Measurements from ENCODE around the gene PSMC2.
A peak's percentile ranks its signal among the peaks of the same experiment; 100 is the strongest.

DNA sequence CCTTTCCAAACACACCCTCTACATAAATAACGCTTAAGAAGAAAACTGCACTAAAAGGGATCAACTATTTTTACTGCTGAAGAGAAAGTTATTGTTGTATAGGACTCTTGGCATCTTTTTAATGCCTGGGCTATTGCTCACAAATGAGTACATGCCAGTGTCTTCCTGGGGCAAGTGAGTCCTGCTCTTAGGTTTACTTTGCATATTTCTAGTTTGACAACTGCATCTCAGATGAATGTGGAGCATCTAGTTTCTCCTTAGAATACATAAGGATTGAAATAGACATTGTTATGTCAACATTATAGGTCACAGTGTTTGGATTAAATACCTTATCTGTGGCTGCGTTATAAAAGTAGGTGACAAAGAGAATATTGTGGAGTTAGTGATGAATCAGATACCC lies 44.5 kb downstream of the PSMC2 start:
- TF ChIP-seq CTCF (IDR thresholded peaks at IDR 0.05), result no peak
- TF ChIP-seq EP300 (IDR thresholded peaks at IDR 0.05), result no peak
- peak in 1 of 3 donors; percentile 29 for TF ChIP-seq POLR2AphosphoS5 (IDR thresholded peaks at IDR 0.05)
- TF ChIP-seq POLR2A (IDR thresholded peaks at IDR 0.05), result no peak
